Testis (tissue), 3 donors: ENCODE results near the gene FKBP2. TPM values are rescaled to one million over a fixed set of nuclear protein-coding genes. Genes with fewer than 3 reads are reported as not detected.

Source experiments
- DNase-seq: peaks from one replicate; pipeline ENCODE4 v3.0.0-alpha.2; 2019
- H3K27ac ChIP-seq, 2 donors: fragments of 200-600 bp; sonication (generic); one replicate each; pipeline ENCODE4 v1.5.1; 2019
- H3K27me3 ChIP-seq: fragments of 200-600 bp; sonication (generic); one replicate; pipeline ENCODE4 v1.5.1; 2019
- H3K36me3 ChIP-seq: fragments of 200-600 bp; sonication (generic); one replicate; pipeline ENCODE4 v1.5.1; 2017; ENCODE audit warnings: low read depth; ENCODE audit errors: missing control alignments
- H3K4me1 ChIP-seq: fragments of 200-600 bp; sonication (generic); one replicate; pipeline ENCODE4 v1.5.1; 2019
- H3K4me3 ChIP-seq, 2 donors: fragments of 200-600 bp; sonication (generic); one replicate each; pipeline ENCODE4 v1.5.1; 2017 to 2019
- H3K9me3 ChIP-seq: fragments of 200-600 bp; sonication (generic); one replicate; pipeline ENCODE4 v1.5.1; 2017
- CTCF ChIP-seq, 3 experiments: fragments of 450-650 bp in 2 of 3; fragments of 200-600 bp in 1 of 3; sonication (generic) in 1 of 3; IDR thresholded peaks; one replicate each; pipeline ENCODE4 v1.5.1; 2016 to 2019; ENCODE audit warnings: antibody characterized with exemption in 3 of 3, mild to moderate bottlenecking in 2 of 3, moderate library complexity in 1 of 3
- POLR2A ChIP-seq: fragments of 450-650 bp; IDR thresholded peaks from one replicate; pipeline ENCODE4 v1.6.1; 2017; ENCODE audit warnings: antibody characterized with exemption, mild to moderate bottlenecking, moderate library complexity
- WGBS, 2 donors: methylation state at CpG; one replicate each; pipeline ENCODE4 v1.1.5; 2018; 5-methylcytosine and 5-hydroxymethylcytosine counted together
- intact Hi-C: fragments of 100-400 bp; cut with DNase I; formaldehyde crosslinking; loops from one replicate; pipeline ENCODE4 v1.15.1; 2023; ENCODE audit warnings: low total_unique reads
- polyA plus RNA-seq: library from polyadenylated mRNA; stranded (reverse); fragments of 350-450 nt; fragmentation: Illumina TruSeq; extraction: RNeasy Lipid Tissue Mini Kit (QIAGEN cat#74804); gene quantifications from one replicate; pipeline ENCODE4 v1.2.3, GENCODE V29; 2014; ENCODE audit warnings: low read depth, low replicate concordance; ENCODE audit not compliant: insufficient read depth
- total RNA-seq, 2 donors: library from RNA; depleted of rRNA; stranded (reverse); fragments of >200 nt; gene quantifications; one replicate each; pipeline ENCODE4 v1.2.3, GENCODE V29; 2016

Gene FKBP2
- total and polyA plus RNA-seq, 3 donors from 2014 or later = 151 to 159 (median 159) TPM

- intact Hi-C loops = no loop called here
- Histone ChIP-seq H3K27ac (no peak overlapping the region), H3K4me3 (no peak overlapping the region), H3K9me3 (no peaks in the 10 kb centered on the region), H3K27me3 (no peaks in the 10 kb centered on the region), H3K36me3 (no peaks in the 10 kb centered on the region), H3K4me1 (peaks cover 19% of the 10 kb centered on the region)
- DNase-seq = no peak
- WGBS, 2 donors = 91 to 96% methylated on average over 9 to 35 of the region's 35 CpGs
- no peak for TF ChIP-seq POLR2A
- no peak for TF ChIP-seq CTCF (IDR thresholded peaks at IDR 0.05)
Observed at GRCh38 chr11:64255135-64256128, 14.5 kb downstream of the FKBP2 start.

GRCh38 chr11:64256300-64256699, 15.4 kb downstream of the FKBP2 start:
- DNase-seq = no peak
- Histone ChIP-seq H3K4me1 (peaks cover 12% of the 10 kb centered on the region), H3K27ac (no peak overlapping the region), H3K27me3 (no peaks in the 10 kb centered on the region), H3K36me3 (no peaks in the 10 kb centered on the region), H3K4me3 (no peak overlapping the region), H3K9me3 (no peaks in the 10 kb centered on the region)
- intact Hi-C loops = no loop called here
- 89% methylated on average over 15 of the region's 15 CpGs; no CpG with 5 or more reads in 1 of the 2 donors for WGBS, 2 donors
- TF ChIP-seq CTCF (IDR thresholded peaks at IDR 0.05) = no peak
- TF ChIP-seq POLR2A = no peak

- intact Hi-C loops = no loop called here
- WGBS, 2 donors = 88 to 90% methylated on average over 23 to 24 of the region's 24 CpGs
- no peaks in the 10 kb centered on the region for H3K36me3 ChIP-seq
- H3K4me1 ChIP-seq = no peaks in the 10 kb centered on the region
- H3K4me3 ChIP-seq = no peak overlapping the region
- DNase-seq = no peak
- no peak overlapping the region for H3K27ac ChIP-seq
- H3K9me3 ChIP-seq = no peaks in the 10 kb centered on the region
- no peaks in the 10 kb centered on the region for H3K27me3 ChIP-seq
- no peak for TF ChIP-seq CTCF (IDR thresholded peaks at IDR 0.05)
- TF ChIP-seq POLR2A = no peak
Observed at GRCh38 chr11:64258356-64258755, 17.5 kb downstream of the FKBP2 start.

GRCh38 chr11:64258946-64259532, 18.1 kb downstream of the FKBP2 start:
- no peaks in the 10 kb centered on the region for H3K9me3 ChIP-seq
- DNase-seq = no peak
- H3K27me3 ChIP-seq = no peaks in the 10 kb centered on the region
- H3K4me1 ChIP-seq = peaks cover 1% of the 10 kb centered on the region
- WGBS, 2 donors = 92 to 96% methylated on average over 27 to 32 of the region's 32 CpGs
- H3K4me3 ChIP-seq = no peak overlapping the region
- no peaks in the 10 kb centered on the region for H3K36me3 ChIP-seq
- intact Hi-C loops = no loop called here
- TF ChIP-seq POLR2A (no peak), CTCF (IDR thresholded peaks at IDR 0.05) (no peak)
- H3K27ac ChIP-seq = no peak overlapping the region
